Hepatocyte (in vitro differentiated cells): ENCODE results near the gene FRMPD1. TPM values are rescaled to one million over a fixed set of nuclear protein-coding genes. Genes with fewer than 3 reads are reported as not detected.

ENCODE experiments used
- DNase-seq: peaks from one replicate; pipeline ENCODE4 v3.0.0-alpha.2; 2016; ENCODE audit warnings: low spot score
- H2AFZ ChIP-seq: fragments of 200-600 bp; sonication (generic); 2 replicates; pipeline ENCODE4 v1.6.0; 2016; ENCODE audit warnings: antibody characterized with exemption, mild to moderate bottlenecking
- H3K27ac ChIP-seq: fragments of 200-600 bp; sonication (generic); 2 replicates; pipeline ENCODE4 v1.5.1; 2016; ENCODE audit warnings: mild to moderate bottlenecking
- H3K27me3 ChIP-seq: fragments of 200-600 bp; sonication (generic); 2 replicates; pipeline ENCODE4 v1.6.1; 2016
- H3K36me3 ChIP-seq: fragments of 200-600 bp; sonication (generic); replicated peaks from 2 replicates; pipeline ENCODE4 v1.5.1; 2016; ENCODE audit warnings: low read depth; ENCODE audit not compliant: insufficient read depth
- H3K4me1 ChIP-seq: fragments of 200-600 bp; sonication (generic); 2 replicates; pipeline ENCODE4 v1.5.1; 2016; ENCODE audit warnings: mild to moderate bottlenecking, moderate library complexity; ENCODE audit not compliant: insufficient read depth
- H3K4me2 ChIP-seq: fragments of 200-600 bp; sonication (generic); 2 replicates; pipeline ENCODE4 v1.6.0; 2016
- H3K4me3 ChIP-seq: fragments of 200-600 bp; sonication (generic); 2 replicates; pipeline ENCODE4 v1.5.1; 2016; ENCODE audit warnings: mild to moderate bottlenecking
- H3K79me2 ChIP-seq: fragments of 200-600 bp; sonication (generic); 2 replicates; pipeline ENCODE4 v1.6.0; 2017; ENCODE audit warnings: mild to moderate bottlenecking
- H3K9me2 ChIP-seq: fragments of 200-600 bp; sonication (generic); replicated peaks from 2 replicates; pipeline ENCODE4 v1.6.0; 2017; ENCODE audit warnings: mild to moderate bottlenecking; ENCODE audit not compliant: insufficient read depth
- H3K9me3 ChIP-seq: fragments of 200-600 bp; sonication (generic); 2 replicates; pipeline ENCODE4 v1.5.1; 2016; ENCODE audit warnings: low read depth, mild to moderate bottlenecking
- H4K20me1 ChIP-seq: fragments of 200-600 bp; sonication (generic); 2 replicates; pipeline ENCODE4 v1.6.0; 2016; ENCODE audit warnings: mild to moderate bottlenecking; ENCODE audit not compliant: insufficient read depth, poor library complexity, severe bottlenecking
- EZH2 ChIP-seq: fragments of 200-600 bp; sonication (generic); IDR thresholded peaks from 2 replicates; pipeline ENCODE4 v1.6.1; 2016; ENCODE audit warnings: antibody characterized with exemption, mild to moderate bottlenecking, borderline replicate concordance
- EZH2phosphoT487 ChIP-seq: fragments of 200-600 bp; sonication (generic); IDR thresholded peaks from one replicate; pipeline ENCODE4 v1.6.1; 2018; ENCODE audit warnings: antibody characterized with exemption, mild to moderate bottlenecking, low read depth, moderate library complexity; ENCODE audit not compliant: unreplicated experiment, severe bottlenecking
- WGBS: methylation state at CpG from one replicate; pipeline ENCODE4 v1.1.6; 2016; ENCODE audit warnings: low lambda C conversion rate; ENCODE audit errors: missing lambda C conversion rate; 5-methylcytosine and 5-hydroxymethylcytosine counted together
- polyA plus RNA-seq: library from polyadenylated mRNA; unstranded; fragments of >200 nt; fragmentation: Nextera tagmentation; extraction: Ambion mirVana; gene quantifications from 2 replicates; pipeline ENCODE4 v1.2.1, GENCODE V29; 2016
- total RNA-seq: library from RNA; depleted of rRNA; stranded (reverse); fragments of >200 nt; gene quantifications from 2 replicates; pipeline ENCODE4 v1.2.3, GENCODE V29; 2014
- TF ChIP-seq, protein P1 (sequence below): fragments of 200-600 bp; sonication (generic); IDR thresholded peaks from 2 replicates; pipeline ENCODE4 v1.5.1; 2016; ENCODE audit warnings: antibody characterized with exemption, mild to moderate bottlenecking; ENCODE audit not compliant: poor library complexity

FRMPD1 gene
- total and polyA plus RNA-seq, 2 experiments from 2014 or later: 0.10 to 0.36 TPM

DNA sequence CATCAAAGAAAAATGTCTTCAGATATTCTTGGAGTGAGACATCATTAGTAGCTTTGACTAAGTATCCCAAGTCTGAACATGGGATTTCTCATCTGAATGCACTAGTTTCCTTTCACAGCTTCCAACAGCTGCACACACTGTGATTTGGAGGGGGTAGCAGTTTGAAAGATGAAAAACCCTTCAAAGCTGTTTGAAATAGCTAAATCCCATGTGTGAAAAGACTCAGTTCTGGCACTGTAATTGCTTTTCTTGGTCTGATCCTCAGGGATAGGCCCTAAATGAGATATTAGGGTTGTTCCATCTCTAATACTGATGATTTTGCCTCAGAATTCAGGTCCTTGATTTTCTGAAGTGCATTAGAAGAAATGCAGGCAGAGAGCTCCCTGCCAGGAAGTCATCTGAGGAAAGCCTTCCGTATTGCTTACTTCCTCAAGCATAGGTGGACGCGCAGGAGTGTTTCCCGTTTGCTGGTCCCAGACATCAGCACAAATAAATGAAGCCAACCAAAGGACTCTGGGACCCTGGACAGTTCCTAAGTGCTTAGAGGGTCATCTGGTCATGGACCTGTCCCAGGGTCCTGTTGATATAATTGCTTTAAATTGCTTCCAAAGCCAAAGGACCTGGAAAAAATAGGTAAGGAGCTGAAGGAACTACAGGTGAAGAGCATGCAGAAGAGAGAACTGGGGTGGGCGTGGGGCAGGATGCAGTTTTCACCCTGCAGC lies 25.6 kb upstream of the FRMPD1 start:
- no peaks in the 10 kb centered on the region for H3K36me3 ChIP-seq
- WGBS: 90% methylated on average over 5 of the region's 5 CpGs
- no peak overlapping the region for H3K4me2 ChIP-seq
- H3K4me1 ChIP-seq: no peaks in the 10 kb centered on the region
- H2AFZ ChIP-seq: no peak overlapping the region
- H3K9me3 ChIP-seq: no peaks in the 10 kb centered on the region
- no peaks in the 10 kb centered on the region for H3K79me2 ChIP-seq
- H3K27me3 ChIP-seq: no peaks in the 10 kb centered on the region
- no peaks in the 10 kb centered on the region for H4K20me1 ChIP-seq
- no peak for TF ChIP-seq EZH2
- TF ChIP-seq, protein P1, sequence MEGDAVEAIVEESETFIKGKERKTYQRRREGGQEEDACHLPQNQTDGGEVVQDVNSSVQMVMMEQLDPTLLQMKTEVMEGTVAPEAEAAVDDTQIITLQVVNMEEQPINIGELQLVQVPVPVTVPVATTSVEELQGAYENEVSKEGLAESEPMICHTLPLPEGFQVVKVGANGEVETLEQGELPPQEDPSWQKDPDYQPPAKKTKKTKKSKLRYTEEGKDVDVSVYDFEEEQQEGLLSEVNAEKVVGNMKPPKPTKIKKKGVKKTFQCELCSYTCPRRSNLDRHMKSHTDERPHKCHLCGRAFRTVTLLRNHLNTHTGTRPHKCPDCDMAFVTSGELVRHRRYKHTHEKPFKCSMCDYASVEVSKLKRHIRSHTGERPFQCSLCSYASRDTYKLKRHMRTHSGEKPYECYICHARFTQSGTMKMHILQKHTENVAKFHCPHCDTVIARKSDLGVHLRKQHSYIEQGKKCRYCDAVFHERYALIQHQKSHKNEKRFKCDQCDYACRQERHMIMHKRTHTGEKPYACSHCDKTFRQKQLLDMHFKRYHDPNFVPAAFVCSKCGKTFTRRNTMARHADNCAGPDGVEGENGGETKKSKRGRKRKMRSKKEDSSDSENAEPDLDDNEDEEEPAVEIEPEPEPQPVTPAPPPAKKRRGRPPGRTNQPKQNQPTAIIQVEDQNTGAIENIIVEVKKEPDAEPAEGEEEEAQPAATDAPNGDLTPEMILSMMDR: no peak
- no peak for TF ChIP-seq EZH2phosphoT487
- H3K27ac ChIP-seq: no peak overlapping the region
- H3K9me2 ChIP-seq: no peaks in the 10 kb centered on the region
- H3K4me3 ChIP-seq: no peak overlapping the region
- DNase-seq: no peak

DNA sequence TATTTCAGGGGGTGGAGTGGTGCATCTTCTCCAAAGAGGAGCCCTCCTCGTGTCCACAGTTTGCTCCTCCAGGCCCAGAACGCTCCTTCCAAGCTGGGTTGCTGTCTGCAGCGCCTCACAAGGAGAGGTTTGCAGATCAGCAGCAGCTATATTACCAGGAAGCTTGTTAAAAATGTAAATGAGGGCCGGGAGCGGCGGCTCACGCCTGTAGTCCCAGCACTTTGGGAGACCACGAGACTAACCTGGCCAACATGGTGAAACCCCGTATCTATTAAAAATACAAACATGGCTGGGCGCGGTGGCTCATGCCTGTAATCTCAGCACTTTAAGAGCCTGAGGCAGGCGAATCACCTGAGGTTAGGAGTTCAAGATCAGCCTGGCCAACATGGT lies 25.0 kb upstream of the FRMPD1 start:
- WGBS: 87% methylated on average over 12 of the region's 12 CpGs

DNA sequence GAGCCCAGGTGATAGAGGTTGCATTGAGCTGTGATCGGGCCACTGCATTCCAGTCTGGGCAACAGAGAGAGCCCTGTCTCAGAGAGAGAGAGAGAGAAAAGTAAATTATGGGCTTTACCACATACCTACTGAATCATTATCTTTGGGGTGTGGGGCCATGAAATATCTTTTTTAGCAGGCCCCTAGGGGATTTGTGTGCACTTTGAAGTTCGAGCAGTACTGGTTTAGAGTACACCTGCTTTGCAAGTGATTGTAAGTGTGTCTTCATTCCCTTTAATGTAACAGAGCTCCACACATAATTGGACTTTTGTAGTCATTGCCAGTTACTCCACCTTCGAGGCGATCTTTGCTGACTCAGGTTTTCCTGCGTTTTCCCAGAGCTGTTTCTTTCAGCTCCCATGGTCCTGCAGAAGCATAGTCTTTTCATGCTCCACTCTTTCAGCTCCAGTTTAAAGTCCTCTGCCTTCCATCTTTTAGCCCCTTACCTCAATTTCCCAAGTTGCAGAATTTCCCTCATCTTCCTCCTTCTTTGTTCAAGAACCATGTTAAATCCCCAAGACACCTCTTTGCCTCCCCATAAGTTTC lies 24.0 kb upstream of the FRMPD1 start:
- H3K27ac ChIP-seq: no peak overlapping the region
- no peaks in the 10 kb centered on the region for H3K9me2 ChIP-seq
- no peaks in the 10 kb centered on the region for H3K4me1 ChIP-seq
- no peaks in the 10 kb centered on the region for H3K9me3 ChIP-seq
- no peaks in the 10 kb centered on the region for H3K27me3 ChIP-seq
- no peaks in the 10 kb centered on the region for H4K20me1 ChIP-seq
- TF ChIP-seq, protein P1: no peak
- TF ChIP-seq EZH2 (no peak), EZH2phosphoT487 (no peak)
- WGBS: 34% methylated on average over 5 of the region's 5 CpGs
- H2AFZ ChIP-seq: no peak overlapping the region
- no peaks in the 10 kb centered on the region for H3K36me3 ChIP-seq
- no peak overlapping the region for H3K4me3 ChIP-seq
- no peak overlapping the region for H3K4me2 ChIP-seq
- DNase-seq: no peak
- H3K79me2 ChIP-seq: no peaks in the 10 kb centered on the region

More for the DNA sequence above, 25.0 kb upstream of the FRMPD1 start:
- H3K4me1 ChIP-seq: no peaks in the 10 kb centered on the region
- no peaks in the 10 kb centered on the region for H3K36me3 ChIP-seq
- no peak overlapping the region for H2AFZ ChIP-seq
- H3K27me3 ChIP-seq: no peaks in the 10 kb centered on the region
- TF ChIP-seq EZH2 (no peak), EZH2phosphoT487 (no peak)
- TF ChIP-seq, protein P1: no peak
- no peak for DNase-seq
- no peaks in the 10 kb centered on the region for H3K9me3 ChIP-seq
- no peaks in the 10 kb centered on the region for H4K20me1 ChIP-seq
- no peak overlapping the region for H3K27ac ChIP-seq
- no peak overlapping the region for H3K4me2 ChIP-seq
- H3K4me3 ChIP-seq: no peak overlapping the region
- H3K79me2 ChIP-seq: no peaks in the 10 kb centered on the region
- no peaks in the 10 kb centered on the region for H3K9me2 ChIP-seq
